ENCODE measurements around the gene PMVK. TPM values are rescaled to one million over a fixed set of nuclear protein-coding genes. Genes with fewer than 3 reads are reported as not detected.

The PMVK gene
- total RNA-seq, 1 experiment from 2014 or later = 26.8 TPM

DNA sequence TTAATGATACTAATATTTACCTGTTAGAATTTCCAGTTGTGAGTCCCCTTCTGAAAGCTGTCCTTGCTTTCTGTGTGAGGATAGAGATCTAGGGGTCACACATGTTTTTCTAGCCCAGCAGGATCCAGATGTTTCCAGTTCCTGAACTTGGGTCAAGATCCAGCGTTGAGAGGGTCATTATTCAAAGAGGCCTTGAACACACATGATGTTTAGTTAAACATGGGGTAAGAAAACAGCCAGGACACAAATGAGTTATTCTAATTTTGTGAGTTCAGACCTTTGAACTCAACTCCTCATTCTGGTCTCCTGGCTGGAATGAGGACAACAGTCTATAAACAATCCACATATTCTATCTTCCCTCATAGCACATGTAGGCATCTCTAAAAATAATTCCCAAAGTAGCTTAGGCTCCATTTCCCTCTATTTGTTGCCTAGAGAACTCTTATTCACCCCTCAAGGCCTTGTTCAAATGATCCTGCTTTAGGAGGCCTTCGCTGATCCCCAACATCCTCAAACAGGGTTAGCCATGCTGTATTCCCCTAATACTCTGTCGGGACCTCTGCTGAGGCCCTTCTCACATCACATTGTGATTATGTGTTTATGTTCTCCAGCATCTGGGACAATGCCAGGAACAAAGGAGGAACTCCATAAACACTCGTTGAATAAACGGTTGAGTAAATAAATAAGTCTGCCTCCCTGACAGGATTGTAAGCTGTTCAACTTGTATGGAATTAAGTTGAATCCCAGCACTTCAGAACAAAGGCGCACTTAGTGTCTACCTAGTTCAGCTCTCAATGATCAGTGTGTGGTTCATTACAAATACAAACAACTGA lies 51.4 kb downstream of the PMVK start:
- Mint-ChIP-seq H3K36me3 (no peaks in the 10 kb centered on the region), H3K27me3 (ENCODE audit: low read depth) (peaks cover 4% of the 10 kb centered on the region; the same call in 1 of the 2 replicates), H3K27ac (0 out of 2 replicates have a peak overlapping the region, but pooled peaks have one; percentile 8), H3K4me1 (no peaks in the 10 kb centered on the region), H3K4me3 (no peak overlapping the region), H3K9me3 (no peaks in the 10 kb centered on the region)
- ChIA-PET CTCF (interaction anchor here (1.0 to 1.8 kb wide), 3 partner anchors 59 to 119 kb away, joined by 3 to 7 read pairs (median 3); no protein-coding TSS in a partner anchor), POLR2A (interaction anchor here (0.6 to 0.7 kb wide), 3 partner anchors 33 to 100 kb away, joined by 3 to 5 read pairs (median 3); no protein-coding TSS in a partner anchor)
- DNase-seq (ENCODE audit: low spot score) = no peak
- TF ChIP-seq, protein P1, sequence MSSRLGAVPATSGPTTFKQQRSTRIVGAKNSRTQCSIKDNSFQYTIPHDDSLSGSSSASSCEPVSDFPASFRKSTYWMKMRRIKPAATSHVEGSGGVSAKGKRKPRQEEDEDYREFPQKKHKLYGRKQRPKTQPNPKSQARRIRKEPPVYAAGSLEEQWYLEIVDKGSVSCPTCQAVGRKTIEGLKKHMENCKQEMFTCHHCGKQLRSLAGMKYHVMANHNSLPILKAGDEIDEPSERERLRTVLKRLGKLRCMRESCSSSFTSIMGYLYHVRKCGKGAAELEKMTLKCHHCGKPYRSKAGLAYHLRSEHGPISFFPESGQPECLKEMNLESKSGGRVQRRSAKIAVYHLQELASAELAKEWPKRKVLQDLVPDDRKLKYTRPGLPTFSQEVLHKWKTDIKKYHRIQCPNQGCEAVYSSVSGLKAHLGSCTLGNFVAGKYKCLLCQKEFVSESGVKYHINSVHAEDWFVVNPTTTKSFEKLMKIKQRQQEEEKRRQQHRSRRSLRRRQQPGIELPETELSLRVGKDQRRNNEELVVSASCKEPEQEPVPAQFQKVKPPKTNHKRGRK (CRISPR knock-in tag; IDR thresholded peaks at IDR 0.05; ENCODE audit: borderline replicate concordance) = no peak
- TF ChIP-seq IRF2 (CRISPR knock-in tag; IDR thresholded peaks at IDR 0.05; ENCODE audit: borderline replicate concordance, low read depth) (no peak), EMX1 (CRISPR knock-in tag; IDR thresholded peaks at IDR 0.05) (no peak), MXD4 (CRISPR knock-in tag; IDR thresholded peaks at IDR 0.05; ENCODE audit: borderline replicate concordance) (no peak), ZNF138 (CRISPR knock-in tag; conservative IDR thresholded peaks at IDR 0.05) (no peak), FOXJ3 (CRISPR knock-in tag; IDR thresholded peaks at IDR 0.05; ENCODE audit: borderline replicate concordance) (no peak), ZNF671 (CRISPR knock-in tag; IDR thresholded peaks at IDR 0.05) (no peak), ZNF423 (CRISPR knock-in tag; IDR thresholded peaks at IDR 0.05) (no peak), ZNF219 (CRISPR knock-in tag; IDR thresholded peaks at IDR 0.05; ENCODE audit: borderline replicate concordance) (no peak), JAZF1 (CRISPR knock-in tag; IDR thresholded peaks at IDR 0.05) (no peak)
- TF ChIP-seq, protein P2, sequence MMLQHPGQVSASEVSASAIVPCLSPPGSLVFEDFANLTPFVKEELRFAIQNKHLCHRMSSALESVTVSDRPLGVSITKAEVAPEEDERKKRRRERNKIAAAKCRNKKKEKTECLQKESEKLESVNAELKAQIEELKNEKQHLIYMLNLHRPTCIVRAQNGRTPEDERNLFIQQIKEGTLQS (CRISPR knock-in tag; conservative IDR thresholded peaks at IDR 0.05) = no peak
- TF ChIP-seq, protein P3, sequence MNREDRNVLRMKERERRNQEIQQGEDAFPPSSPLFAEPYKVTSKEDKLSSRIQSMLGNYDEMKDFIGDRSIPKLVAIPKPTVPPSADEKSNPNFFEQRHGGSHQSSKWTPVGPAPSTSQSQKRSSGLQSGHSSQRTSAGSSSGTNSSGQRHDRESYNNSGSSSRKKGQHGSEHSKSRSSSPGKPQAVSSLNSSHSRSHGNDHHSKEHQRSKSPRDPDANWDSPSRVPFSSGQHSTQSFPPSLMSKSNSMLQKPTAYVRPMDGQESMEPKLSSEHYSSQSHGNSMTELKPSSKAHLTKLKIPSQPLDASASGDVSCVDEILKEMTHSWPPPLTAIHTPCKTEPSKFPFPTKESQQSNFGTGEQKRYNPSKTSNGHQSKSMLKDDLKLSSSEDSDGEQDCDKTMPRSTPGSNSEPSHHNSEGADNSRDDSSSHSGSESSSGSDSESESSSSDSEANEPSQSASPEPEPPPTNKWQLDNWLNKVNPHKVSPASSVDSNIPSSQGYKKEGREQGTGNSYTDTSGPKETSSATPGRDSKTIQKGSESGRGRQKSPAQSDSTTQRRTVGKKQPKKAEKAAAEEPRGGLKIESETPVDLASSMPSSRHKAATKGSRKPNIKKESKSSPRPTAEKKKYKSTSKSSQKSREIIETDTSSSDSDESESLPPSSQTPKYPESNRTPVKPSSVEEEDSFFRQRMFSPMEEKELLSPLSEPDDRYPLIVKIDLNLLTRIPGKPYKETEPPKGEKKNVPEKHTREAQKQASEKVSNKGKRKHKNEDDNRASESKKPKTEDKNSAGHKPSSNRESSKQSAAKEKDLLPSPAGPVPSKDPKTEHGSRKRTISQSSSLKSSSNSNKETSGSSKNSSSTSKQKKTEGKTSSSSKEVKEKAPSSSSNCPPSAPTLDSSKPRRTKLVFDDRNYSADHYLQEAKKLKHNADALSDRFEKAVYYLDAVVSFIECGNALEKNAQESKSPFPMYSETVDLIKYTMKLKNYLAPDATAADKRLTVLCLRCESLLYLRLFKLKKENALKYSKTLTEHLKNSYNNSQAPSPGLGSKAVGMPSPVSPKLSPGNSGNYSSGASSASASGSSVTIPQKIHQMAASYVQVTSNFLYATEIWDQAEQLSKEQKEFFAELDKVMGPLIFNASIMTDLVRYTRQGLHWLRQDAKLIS (CRISPR knock-in tag; IDR thresholded peaks at IDR 0.05; ENCODE audit: borderline replicate concordance) = no peak
- TF ChIP-seq, protein P4, sequence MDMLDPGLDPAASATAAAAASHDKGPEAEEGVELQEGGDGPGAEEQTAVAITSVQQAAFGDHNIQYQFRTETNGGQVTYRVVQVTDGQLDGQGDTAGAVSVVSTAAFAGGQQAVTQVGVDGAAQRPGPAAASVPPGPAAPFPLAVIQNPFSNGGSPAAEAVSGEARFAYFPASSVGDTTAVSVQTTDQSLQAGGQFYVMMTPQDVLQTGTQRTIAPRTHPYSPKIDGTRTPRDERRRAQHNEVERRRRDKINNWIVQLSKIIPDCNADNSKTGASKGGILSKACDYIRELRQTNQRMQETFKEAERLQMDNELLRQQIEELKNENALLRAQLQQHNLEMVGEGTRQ (CRISPR knock-in tag; IDR thresholded peaks at IDR 0.05) = no peak
- ATAC-seq = no peak

DNA sequence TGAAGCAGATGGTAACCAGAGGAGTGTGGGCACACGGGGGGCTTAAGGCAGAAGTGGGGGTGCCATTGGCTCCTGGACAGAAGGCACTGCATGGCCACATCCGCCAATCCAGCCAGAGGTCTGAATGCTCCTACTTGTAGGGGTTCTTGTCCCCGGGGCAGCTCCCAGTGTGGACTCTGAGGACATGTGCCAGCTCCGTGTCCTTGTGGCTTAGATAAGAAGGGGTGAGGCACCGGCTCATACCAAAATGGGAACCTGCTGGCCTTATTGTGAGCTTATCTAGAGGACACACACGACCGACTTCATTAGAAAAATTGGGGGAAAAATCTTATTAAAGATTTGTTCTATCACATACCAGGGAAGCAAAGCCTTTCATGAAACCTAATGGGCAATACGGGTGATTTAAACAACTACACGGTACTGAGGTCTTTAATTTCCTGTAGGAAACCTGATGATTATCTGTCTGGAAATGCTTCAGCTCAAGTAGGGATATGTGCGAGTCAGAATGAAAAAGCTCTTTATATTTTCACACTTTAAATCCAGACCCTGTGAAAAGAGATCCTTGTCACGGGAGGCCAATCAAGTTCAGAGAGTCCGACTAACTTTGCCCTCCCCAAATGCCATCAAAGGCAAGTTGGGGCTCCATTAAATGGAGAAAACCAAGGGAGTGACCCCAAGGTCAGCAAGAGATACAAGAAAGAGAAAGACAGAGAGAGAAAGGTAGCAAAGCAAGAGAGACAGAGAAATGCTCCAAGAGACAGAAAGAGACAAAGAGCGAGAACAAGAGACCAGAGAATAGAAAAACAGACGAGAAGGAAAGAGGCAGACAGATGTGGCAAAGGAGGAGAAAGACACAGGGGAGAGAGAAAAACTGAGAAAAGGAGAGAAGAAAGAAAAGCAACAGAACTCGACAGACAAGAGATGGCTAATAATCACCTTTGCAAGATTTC lies 52.3 kb downstream of the PMVK start:
- no peaks in the 10 kb centered on the region for H3K4me1 Mint-ChIP-seq
- ChIA-PET CTCF (interaction anchor here (1.0 to 1.3 kb wide), 2 partner anchors 118 to 124 kb away, joined by 3 read pairs; no protein-coding TSS in a partner anchor), POLR2A (no interaction called here)
- no peak overlapping the region for H3K27ac Mint-ChIP-seq
- peaks cover 4% of the 10 kb centered on the region; the same call in 1 of the 2 replicates for H3K27me3 Mint-ChIP-seq (ENCODE audit: low read depth)
- no peaks in the 10 kb centered on the region for H3K9me3 Mint-ChIP-seq
- DNase-seq (ENCODE audit: low spot score) = no peak
- no peaks in the 10 kb centered on the region for H3K36me3 Mint-ChIP-seq
- no peak overlapping the region for H3K4me3 Mint-ChIP-seq
- no peak for ATAC-seq
- TF ChIP-seq, protein P2 (CRISPR knock-in tag; conservative IDR thresholded peaks at IDR 0.05) = no peak
- TF ChIP-seq NFYB (CRISPR knock-in tag; conservative IDR thresholded peaks at IDR 0.05; ENCODE audit: low read depth) (no peak), SOX15 (CRISPR knock-in tag; IDR thresholded peaks at IDR 0.05) (no peak)
- TF ChIP-seq, protein P5, sequence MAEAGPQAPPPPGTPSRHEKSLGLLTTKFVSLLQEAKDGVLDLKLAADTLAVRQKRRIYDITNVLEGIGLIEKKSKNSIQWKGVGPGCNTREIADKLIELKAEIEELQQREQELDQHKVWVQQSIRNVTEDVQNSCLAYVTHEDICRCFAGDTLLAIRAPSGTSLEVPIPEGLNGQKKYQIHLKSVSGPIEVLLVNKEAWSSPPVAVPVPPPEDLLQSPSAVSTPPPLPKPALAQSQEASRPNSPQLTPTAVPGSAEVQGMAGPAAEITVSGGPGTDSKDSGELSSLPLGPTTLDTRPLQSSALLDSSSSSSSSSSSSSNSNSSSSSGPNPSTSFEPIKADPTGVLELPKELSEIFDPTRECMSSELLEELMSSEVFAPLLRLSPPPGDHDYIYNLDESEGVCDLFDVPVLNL (CRISPR knock-in tag; IDR thresholded peaks at IDR 0.05; ENCODE audit: borderline replicate concordance, low read depth) = no peak
